Activated CD8-positive, alpha-beta memory T cell treated with anti-CD3 and anti-CD28 coated beads, Interleukin-2, amount 50 U/mL, for 1 hour (primary cell): ENCODE results near the gene SCN4A.
A peak's percentile ranks its signal among the peaks of the same experiment; 100 is the strongest.
"Not testable (repeated sequence)": the region's sequence is repeated elsewhere in the genome, so short reads cannot be mapped to it uniquely, and the experiment has no call there.

ENCODE experiments used
- DNase-seq: peaks from one replicate; pipeline ENCODE4 v3.0.0-alpha.2; 2020; ENCODE audit errors: extremely low read depth

The SCN4A gene

DNA sequence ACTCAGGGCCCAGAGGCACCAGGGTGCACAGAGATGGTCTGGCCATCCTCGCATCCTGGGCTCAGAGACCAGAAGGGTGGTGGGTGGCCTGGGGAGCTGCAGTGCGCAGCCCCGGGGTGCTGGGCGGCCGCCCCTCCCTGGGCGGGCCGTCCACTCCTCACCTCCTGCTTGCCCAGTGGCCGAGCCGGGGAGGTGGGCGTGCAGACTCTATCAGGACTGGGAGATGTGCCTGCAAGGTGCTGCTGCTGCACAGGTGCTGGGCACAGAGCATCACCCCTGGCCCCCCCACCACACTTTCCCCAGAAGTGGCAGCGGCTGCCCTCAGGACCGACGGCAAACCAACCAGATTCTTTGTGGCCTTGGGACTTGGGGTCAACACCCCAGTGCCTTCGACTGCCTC lies at the start of gene SCN4A:
SCN4A (minus strand) TSS at position 123 of the 400 bp plus-strand sequence; CDS start at position 46, 77 bp downstream.
- no peak for DNase-seq

DNA sequence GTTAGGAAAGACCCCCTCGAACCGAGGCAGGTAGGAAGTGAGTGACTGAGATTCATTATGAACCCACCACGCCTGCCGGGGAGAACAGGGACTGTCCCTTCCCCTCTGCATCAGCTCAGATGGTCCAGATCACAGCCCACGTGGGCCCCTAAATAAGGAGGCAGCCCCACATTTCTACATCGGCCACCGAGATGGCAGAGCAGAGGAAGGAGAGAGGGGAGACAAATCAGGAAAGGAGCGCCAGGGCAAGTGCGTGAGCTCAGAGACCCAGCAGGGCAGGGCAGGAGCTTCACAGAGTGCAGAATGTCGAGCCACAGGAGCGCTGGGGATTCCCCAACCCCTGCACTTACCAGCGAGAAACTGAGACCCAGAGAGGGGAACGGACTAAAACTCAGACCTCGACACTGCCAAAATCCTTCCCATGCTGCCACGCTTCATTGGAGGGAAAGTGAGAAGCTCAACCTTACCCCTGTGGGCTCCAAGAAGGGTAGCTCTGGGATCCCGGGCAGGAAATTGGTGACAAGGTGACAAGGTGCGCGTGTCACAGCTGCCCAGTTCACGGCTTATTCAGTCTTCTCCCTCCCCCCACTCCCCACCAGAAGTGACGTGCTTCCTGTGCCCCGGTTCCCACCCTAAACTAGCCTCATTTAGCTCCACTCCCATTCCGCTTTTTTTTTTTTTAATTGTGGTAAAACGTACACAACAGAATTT lies 47.5 kb upstream of the SCN4A start, which contains the start of gene ICAM2:
ICAM2 (minus strand) TSS at position 578 of the 711 bp plus-strand sequence. CDS start 13,942 bp downstream, outside the sequence.
- peak; percentile 92 for DNase-seq

DNA sequence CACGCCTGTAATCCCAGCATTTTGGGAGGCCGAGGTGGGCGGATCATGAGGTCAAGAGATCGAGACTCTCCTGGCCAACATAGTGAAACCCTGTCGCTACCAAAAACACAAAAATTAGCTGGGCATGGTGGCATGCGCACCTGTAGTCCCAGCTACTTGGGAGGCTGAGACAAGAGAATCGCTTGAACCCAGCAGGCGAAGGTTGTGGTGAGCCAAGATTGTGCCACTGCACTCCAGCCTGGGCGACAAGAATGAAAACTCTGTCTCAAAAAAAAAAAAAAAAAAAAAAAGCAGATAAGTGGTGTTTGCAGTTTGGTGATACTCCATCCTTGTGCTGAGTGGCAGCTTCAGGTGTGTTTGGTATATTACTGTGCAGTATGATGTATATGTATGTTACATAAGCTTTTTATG lies 46.8 kb upstream of the SCN4A start:
- DNase-seq = not testable (repeated sequence)

DNA sequence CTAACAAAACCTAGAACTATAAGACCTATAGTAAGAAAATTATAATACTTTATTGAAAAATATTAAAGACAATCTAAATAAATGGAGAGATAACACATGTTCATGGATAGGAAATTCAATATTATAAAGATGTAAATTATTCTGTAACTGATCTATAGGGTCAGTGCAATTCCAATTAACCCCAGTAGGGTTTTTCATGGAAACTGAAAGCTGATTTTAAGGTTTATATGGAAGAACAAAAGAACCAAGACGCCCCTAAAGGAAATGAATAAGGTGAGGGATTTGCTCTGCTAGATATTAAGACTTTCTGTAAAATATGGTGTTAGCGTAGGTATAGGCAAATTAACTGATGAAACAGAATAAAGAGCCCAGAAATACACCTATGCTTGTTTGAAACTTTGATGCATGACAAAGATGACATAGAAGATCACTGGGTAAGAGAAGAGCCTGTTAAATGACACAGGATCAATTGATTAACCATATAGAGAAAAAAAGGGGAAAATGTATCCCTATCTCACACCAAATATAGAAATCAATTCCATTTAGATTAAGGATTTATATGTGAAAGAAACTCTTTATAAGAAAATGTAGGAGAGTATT lies 44.8 kb upstream of the SCN4A start:
- no peak for DNase-seq

DNA sequence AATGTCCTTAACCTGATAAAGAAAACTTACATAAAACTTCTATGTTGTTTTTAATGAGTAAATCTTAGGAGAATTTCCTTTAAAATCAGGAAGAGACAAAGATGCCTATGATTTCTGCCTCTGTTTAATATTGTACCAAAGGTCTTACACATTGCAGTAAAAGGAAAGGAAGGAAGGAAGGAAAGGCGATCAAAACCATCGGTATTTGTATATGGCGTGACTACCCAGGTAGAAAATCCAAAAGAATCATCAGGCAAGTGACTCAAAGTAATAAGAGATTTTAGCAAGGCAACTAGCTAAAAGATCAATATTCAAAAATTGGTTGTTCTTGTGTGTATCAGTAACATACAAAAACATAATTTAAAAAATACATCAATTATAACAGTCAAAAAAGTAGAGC lies 44.3 kb upstream of the SCN4A start:
- DNase-seq = no peak

DNA sequence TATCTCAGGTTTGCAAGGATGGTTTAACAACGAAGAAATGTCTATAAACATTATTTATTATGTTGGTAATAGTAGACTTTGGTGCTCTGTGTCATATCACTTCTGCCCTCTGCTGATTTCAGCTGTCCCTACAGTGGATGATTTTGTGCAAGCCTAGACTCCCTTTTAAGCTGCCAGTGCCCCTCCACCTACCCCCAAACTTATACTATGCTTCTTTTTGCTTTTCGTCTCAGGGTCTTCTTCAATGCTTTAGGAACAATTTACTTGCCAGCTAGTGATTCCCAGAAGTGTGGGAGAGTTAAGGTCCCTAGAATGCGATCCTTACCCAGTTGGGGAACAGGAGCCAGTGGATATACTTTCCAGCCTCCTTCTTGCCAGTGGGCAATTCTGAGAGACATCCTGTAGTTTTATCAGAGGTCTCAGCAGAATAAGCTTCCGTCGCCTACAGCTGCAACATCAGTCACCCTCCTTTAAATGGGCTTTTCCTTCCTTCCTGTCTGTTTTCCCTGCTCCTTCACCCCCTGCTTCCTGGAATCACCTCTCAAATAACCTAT lies 43.6 kb upstream of the SCN4A start:
- no peak for DNase-seq

DNA sequence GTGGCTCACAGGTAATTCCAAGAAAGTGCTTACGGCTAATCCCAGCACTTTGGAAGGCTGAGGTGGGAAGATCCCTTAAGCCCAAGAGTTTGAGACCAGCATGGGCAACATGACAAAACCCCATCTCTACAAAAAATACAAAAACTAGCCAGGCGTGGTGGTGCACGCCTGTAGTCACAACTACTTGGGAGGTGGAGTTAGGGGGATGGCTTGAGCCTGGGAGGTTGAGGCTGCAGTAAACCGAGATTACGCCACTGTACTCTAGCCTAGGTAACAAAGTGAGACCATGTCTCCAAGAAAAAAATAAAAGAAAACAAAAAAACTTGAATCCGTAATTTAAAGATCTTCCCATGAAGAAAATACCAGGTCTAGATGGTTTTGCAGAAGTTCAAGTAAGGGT lies 42.7 kb upstream of the SCN4A start:
- no peak for DNase-seq

DNA sequence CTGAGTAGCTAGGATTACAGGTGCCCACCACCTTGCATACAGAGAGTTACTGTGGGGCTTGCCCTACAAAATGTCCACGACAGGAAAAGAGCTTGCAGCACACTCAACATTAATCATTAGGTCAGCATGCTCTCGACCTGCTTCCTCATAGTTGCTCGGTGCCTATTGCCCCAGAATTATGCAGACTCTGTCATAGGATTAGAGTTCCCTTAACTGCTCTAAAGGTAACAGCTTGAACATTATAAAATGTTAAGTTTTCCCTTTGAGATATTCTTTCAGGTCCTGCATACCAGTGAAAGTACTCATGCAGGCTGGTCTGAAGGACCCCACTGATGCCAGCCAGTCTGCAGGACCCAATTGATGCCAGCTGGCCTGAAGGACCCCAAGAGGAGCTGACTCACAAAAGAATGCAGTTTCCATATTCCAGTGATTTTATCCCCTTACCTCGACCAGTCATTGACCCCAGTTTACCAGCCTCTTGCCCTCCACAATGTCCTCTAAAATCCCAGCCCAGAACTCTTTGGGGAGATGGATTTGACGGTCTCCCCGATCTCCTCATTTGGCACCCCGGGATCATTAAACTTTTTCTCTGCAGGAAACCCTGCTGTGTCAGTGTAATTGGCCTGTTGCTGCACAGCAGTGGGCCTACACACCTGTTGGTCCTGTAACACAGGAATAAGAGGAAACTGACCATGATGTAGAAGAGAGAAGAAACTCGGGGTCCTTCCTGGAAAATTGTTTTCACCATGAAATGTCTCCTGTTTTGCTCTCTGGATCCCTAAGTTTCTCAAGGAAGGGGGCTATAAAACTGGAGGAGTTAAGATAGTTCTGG lies 37.1 kb upstream of the SCN4A start:
- no peak for DNase-seq

DNA sequence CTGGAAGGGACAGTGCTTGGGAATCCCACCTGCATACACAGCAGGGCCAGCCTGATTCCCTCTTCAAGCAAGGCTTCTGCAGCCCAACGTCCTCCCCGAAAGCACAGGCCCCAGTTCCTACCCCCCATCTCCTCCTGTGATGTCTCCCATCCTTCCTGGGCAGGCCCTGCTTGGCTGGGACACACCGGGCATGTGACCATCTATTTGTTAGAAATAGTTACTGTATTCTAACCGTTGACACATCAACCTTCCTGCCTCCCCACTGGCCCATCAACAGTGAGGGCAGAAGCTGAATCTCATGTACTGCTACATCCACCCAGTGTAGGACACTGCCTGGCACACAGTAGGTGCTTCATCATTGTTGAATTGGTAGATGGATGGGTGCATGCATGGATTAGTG lies 36.1 kb upstream of the SCN4A start:
- no peak for DNase-seq

DNA sequence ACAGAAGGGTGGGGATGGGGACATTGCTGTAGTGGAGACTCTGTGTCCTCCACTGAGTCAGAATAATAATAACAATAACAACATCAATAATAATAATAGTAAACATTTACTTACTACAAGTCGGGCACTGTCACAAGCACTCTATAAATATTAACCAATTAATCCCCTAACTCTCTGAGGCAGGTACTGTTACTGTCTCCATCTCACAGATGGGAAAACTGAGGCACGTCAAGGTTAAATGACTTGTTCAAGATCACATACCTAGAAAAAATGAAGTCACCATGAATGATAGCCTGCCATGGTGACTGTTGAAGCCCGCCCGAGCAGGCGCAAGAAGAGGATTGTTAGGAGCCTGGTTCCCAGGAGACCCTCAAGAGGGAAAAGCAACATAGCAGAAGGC lies 35.6 kb upstream of the SCN4A start:
- DNase-seq = no peak

DNA sequence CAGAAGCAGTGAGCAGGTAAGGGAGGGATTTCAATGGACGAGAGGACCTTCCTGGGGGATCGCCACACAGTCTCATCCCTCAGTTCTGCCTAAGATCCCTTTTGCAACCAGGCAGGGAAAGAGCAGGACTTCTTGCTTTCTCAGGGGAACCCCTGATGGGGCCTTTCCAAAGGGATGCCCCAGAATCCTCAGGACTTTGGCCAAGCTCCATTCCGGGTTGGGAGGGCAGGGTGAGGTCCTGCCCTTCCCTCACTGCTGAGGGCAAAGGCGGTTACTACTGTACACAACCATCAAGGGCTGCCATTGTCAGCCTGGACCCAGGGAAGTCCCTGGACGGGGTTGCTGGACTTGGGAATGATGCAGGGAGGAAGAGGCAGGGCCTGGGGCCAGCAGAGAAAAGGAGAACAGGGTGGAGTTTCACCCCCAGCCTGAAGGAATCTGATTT lies 35.1 kb upstream of the SCN4A start:
- no peak for DNase-seq

DNA sequence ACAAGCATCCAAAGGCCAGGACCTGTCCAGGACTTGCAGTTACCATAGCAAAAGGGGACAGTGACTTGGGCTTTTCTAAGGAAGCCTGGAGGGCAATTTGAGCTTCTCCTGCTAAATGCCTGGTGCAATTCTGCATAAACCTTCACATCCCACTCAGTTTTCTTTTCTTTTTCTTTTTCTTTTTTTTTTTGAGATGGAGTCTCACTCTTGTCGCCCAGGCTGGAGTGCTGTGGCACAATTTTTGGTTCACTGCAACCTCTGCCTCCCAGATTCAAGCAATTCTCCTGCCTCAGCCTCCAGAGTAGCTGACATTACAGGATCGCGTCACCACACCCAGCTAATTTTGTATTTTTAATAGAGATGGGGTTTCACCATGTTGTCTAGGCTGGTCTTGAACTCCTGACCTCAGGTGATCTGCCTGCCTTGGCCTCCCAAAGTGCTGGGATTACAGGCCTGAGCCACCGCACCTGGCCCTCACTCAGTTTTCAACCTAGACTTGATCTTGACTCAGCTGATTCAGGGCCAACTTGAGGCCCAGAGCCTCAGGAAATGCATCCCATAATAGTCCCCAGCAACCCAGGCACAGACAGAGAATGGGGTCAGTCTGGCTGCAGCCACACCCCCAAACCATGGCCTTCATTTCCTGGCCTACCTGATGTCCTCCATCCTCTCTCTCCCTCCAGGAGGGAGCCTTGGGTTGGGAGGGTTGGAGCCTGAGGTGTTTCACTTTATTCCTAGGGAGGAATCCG lies 34.5 kb upstream of the SCN4A start:
- DNase-seq = not testable (repeated sequence)

DNA sequence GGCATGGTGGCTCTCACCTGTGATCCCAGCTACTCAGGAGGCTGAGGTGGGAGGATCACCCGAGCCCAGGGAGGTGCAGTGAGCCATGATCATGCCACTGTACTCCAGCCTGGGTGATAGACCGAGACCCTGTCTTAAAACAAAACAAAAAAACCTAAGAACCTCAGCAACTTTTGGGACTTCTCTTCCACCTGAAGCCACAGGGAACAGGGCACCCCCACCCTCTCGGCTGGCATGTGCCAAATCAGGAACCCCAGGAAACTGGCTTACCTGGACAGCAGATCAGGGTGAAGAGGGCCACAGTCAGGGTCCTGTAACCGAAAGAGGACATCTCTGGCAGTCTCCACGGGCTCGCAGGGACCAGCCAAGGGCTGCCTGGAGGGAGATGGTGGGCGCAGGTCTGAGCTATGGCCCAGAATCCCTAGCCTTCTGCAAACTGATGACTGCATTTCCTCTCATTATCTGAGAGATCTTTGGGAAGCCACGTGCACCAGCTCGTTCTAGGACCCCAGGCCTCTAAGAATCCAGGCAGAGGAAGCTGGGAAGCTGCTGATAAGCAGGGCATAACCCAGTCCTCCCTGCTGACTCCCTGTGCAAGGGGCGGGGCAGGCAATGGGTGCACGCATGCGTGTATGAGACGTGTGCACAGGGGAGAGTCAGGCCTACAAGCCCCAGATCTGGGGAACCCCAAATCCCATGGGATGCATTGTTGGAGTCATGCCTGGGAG lies 33.8 kb upstream of the SCN4A start:
- no peak for DNase-seq

DNA sequence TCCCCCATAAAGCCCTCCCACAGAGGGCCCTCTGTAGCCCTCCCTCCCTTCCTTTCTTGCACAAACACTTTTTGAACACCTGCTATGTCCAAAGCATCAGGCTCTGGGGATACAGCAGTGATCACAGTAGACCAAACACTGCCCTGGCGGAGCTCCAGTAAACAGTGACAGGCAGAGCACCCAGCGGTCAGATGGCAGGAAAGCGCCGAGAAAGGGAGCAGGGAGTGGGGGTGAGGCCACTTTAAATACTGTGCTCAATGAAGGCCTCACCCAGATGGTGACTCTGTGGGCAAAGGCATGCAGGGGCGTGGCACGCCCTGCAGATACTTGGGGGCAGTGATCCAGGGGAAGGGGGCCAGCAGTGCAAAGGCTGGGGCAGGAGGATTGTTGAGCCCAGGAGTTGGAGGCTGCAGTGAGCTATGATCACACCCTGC lies 33.0 kb upstream of the SCN4A start:
- no peak for DNase-seq

DNA sequence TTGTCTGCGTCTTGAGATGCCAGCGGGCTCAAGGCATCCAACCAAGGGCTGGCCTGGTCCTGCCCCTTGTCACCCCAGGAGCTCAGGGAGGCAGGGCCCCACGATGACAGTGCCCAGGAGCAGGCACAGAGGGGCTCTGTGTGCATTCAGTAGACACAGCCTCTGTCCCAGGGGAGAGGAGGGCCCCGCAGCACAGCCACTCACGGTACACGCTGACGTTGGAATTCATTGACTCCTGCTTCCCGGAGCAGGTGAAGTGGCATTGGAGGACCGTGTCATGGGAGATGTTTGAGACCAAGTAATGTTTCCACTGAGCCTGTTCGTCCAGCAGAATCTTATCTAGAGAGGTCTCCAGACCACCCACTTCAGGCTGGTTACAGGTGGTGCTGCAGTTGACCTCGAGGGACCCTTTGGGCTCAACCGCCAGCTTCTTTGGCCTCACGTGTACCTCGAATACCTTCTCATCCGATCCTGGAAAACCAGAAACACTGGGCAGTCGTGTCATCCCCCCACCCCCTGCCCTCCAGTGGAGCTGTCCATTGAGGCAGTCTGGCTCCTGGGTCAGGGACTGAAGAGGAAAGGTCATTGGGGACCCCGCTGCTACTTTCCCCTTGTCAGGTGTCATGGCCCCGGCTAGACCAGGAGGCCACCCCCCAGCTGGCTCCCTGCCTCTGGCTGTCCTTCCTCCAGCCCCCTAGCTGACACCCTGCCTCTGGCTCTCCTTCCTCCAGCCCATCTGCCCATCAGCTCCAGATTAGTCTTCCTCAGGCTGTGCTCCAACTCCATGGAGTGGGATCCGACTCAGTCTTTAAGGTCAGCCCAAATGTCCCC lies 32.4 kb upstream of the SCN4A start:
- DNase-seq = no peak

DNA sequence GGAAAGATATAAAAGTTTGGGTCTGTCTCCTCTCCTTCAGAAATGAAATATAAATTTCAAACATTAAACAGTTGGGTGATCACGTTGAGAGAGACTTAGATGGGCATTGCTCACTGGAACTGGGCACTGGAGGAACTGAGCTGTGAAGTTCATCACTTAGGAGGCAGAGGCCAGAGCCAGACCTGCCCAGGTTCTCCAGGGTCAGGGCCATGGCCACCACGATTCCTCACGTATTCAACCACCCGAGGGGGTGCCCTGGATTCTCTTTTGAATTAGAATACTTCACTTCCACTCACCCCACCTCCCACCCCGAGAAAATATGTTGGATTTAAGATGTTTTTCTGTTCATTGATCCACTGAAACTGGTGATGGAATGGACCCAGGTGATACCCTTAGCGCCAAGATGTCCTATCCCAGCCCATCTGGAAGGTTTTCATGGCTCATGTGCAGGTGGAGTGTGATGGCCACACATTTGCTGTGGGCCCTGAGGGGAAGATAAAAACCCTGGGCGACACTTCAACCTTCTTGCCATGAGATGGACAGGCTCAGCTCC lies 31.6 kb upstream of the SCN4A start:
- DNase-seq = no peak

DNA sequence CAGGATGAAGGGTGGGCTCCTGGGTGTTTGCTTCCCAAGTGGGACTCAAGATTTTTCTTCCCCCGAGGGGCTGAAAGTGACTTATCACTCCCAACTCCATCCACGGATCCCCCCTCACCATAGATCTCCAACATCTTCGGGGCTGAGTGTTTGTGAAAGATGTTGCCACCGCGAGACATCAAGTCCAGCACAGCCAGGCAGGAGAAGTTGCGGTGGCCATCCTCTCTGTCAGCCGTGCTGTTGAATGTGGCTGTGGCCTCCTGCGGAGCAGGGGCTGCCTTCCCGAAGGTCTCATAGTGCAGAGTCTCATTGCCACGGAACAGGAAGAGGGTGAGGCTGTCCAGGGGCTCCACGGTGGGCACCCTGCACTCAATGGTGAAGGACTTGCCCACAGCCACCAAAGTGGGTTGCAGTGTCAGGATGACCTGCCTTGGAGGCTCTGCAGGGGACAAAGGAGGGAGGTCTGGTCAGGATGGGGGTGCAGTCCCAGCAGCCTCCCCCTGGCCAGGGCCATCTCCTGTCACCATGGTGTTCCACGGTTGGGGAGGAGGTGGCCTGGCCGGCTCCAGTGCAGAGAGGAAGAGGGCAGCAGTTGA lies 30.9 kb upstream of the SCN4A start:
- no peak for DNase-seq

DNA sequence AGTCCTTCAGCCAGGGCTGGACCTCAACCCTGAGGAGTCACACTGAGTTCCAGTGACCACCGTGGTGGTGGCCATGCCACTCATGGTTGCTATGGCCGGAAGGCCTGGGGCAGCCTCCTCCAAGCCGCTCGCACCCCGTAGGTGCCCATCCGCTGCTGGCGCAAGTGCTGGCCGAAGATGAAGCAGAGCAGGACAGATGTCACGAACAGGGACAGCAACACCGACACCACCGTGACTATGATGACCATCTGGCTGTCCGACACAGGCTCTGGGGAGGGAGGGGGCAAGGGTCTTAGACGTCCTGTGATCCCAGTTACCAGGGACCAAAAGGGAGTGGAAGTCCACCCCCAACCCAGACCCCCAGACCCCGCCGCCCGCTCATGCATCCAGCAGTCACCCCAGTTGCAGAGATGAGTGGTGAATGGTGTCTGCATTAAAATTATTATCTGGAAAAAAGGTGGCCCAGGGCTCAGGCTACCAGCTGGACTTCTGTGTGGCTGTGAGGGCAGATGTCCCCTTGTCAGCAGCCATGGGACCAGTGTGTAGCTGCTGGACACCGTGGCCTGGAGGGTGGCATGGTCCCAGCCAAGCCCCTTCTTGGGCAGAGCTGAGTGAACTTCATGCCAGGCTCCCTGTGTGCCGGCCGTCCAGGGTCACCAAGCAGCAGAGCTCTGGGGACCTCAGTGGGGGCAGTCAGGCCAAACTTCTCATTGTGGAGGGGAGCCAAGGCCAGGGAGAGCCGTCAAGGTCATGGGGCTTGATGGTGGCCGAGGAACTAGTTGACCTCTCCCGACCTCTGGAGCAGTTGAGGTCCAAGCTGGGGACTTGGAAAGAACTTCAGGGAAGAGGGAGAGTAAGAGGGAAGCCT lies 30.2 kb upstream of the SCN4A start:
- DNase-seq = no peak
